HCT116 (cell line): Measurements from ENCODE around the gene CNPPD1. TPM values are rescaled to one million over a fixed set of nuclear protein-coding genes. Genes with fewer than 3 reads are reported as not detected.

ENCODE experiments used
- ATAC-seq: fragments of 200-7000 bp; cut with Tn5 transposase; 2 replicates; pipeline ENCODE4 v1.9.1; 2020; ENCODE audit warnings: mild to moderate bottlenecking, moderate library complexity
- BruUV-seq: library from RNA; stranded (reverse); fragments of 400-500 nt; replicated peaks from 2 replicates; lab custom pipeline; 2021; lab: Mats Ljungman, UMichigan
- CTCF ChIA-PET: fragments of 300-600 bp; sonication (Branson Sonifier 250); formaldehyde crosslinking; loops from one replicate; lab custom pipeline; 2021; ENCODE audit warnings: antibody characterized with exemption; lab: Charles Lee
- POLR2A ChIA-PET: fragments of 300-600, 350-600 bp; sonication (Branson Sonifier 250); formaldehyde crosslinking; loops from one replicate; lab custom pipeline; 2021; ENCODE audit warnings: antibody characterized with exemption; lab: Charles Lee
- RAD21 ChIA-PET, 2 experiments: fragments of 300-600 bp; sonication (Branson Sonifier 250); formaldehyde crosslinking; loops; one replicate each; lab custom pipeline; 2023; ENCODE audit warnings: low total read pairs in 2 of 2; ENCODE audit not compliant: uncharacterized antibody in 2 of 2, unreplicated experiment in 2 of 2, low non-redundant PET in 1 of 2; lab: Charles Lee
- DNase-seq: peaks from one replicate; pipeline ENCODE4 v3.0.0-alpha.2; 2010; ENCODE audit warnings: low read depth, low spot score
- H2AFZ ChIP-seq: fragments of 200-600 bp; shearing (Covaris generic), sonication (generic); 2 replicates; pipeline ENCODE4 v1.6.1; 2017; ENCODE audit warnings: low read depth, mixed run types, mixed read lengths, antibody characterized with exemption, low read length; ENCODE audit not compliant: poor library complexity, severe bottlenecking
- H3K27ac ChIP-seq: 2 replicates; pipeline ENCODE4 v1.5.1; 2012; ENCODE audit warnings: low read depth, low read length
- H3K27me3 ChIP-seq: fragments of 200-600 bp; sonication (generic); 2 replicates; pipeline ENCODE4 v1.6.1; 2016; ENCODE audit warnings: mixed run types, low read length, mixed read lengths; ENCODE audit not compliant: insufficient read depth
- H3K36me3 ChIP-seq, 2 experiments: fragments of 200-500 bp in 1 of 2; fragments of 200-600 bp in 1 of 2; sonication (Bioruptor generic) in 1 of 2; sonication (generic) in 1 of 2; 2 replicates each; pipeline versions ENCODE4 v1.5.1 to v1.6.1; 2014 to 2016; ENCODE audit warnings: low read length in 2 of 2, inconsistent platforms in 1 of 2, mixed read lengths in 1 of 2, mixed run types in 1 of 2; ENCODE audit not compliant: insufficient read depth in 2 of 2, control insufficient read depth in 1 of 2
- H3K4me1 ChIP-seq, 2 experiments: fragments of 200-600 bp in 1 of 2; sonication (generic) in 1 of 2; 2 replicates each; pipeline versions ENCODE4 v1.5.1 to v1.6.1; 2012 to 2017; ENCODE audit warnings: low read length in 2 of 2, inconsistent platforms in 1 of 2, mild to moderate bottlenecking in 1 of 2, mixed read lengths in 1 of 2, mixed run types in 1 of 2, moderate library complexity in 1 of 2; ENCODE audit not compliant: insufficient read depth in 2 of 2, control insufficient read depth in 1 of 2
- H3K4me2 ChIP-seq: fragments of 200-600 bp; sonication (generic); 2 replicates; pipeline ENCODE4 v1.6.1; 2017; ENCODE audit warnings: mixed run types, low read length, mixed read lengths
- H3K4me3 ChIP-seq, 2 experiments: fragments of 200-600 bp in 1 of 2; sonication (generic) in 1 of 2; replicated peaks in 1 of 2; 2 replicates each; pipeline ENCODE4 v1.5.1; 2011 to 2016; ENCODE audit warnings: low read length in 2 of 2, control low read depth in 1 of 2, low read depth in 1 of 2, mild to moderate bottlenecking in 1 of 2, mixed read lengths in 1 of 2, mixed run types in 1 of 2
- H3K79me2 ChIP-seq: fragments of 200-600 bp; sonication (generic); 2 replicates; pipeline ENCODE4 v1.6.1; 2017; ENCODE audit warnings: mild to moderate bottlenecking, mixed run types, low read length, moderate library complexity, mixed read lengths; ENCODE audit not compliant: insufficient read depth
- H3K9ac ChIP-seq: fragments of 200-600 bp; sonication (generic); 2 replicates; pipeline ENCODE4 v1.6.1; 2016; ENCODE audit warnings: low read length, mixed read lengths
- H3K9me2 ChIP-seq: fragments of 200-600 bp; sonication (generic), shearing (Covaris generic); 2 replicates; pipeline ENCODE4 v1.6.1; 2017; ENCODE audit warnings: mixed run types, mild to moderate bottlenecking, moderate library complexity; ENCODE audit not compliant: insufficient read depth
- H3K9me3 ChIP-seq, 2 experiments: fragments of 200-500 bp in 1 of 2; fragments of 200-600 bp in 1 of 2; sonication (Bioruptor generic) in 1 of 2; sonication (generic) in 1 of 2; 2 replicates each; pipeline ENCODE4 v1.6.1; 2014 to 2017; ENCODE audit warnings: low read length in 2 of 2, mixed read lengths in 2 of 2, inconsistent platforms in 1 of 2, low read depth in 1 of 2, mild to moderate bottlenecking in 1 of 2, mixed run types in 1 of 2, moderate library complexity in 1 of 2; ENCODE audit not compliant: control insufficient read depth in 1 of 2, insufficient read depth in 1 of 2
- H4K20me1 ChIP-seq: fragments of 200-600 bp; sonication (generic), shearing (Covaris generic); 2 replicates; pipeline ENCODE4 v1.6.1; 2017; ENCODE audit warnings: mixed run types, mild to moderate bottlenecking, moderate library complexity; ENCODE audit not compliant: insufficient read depth
- ELF1 ChIP-seq: IDR thresholded peaks from 2 replicates; pipeline ENCODE4 v1.6.1; 2012; ENCODE audit warnings: low read depth, borderline replicate concordance
- EZH2 ChIP-seq: fragments of 200-600 bp; sonication (generic); IDR thresholded peaks from 2 replicates; pipeline ENCODE4 v1.6.1; 2017; ENCODE audit warnings: antibody characterized with exemption, mixed run types
- FOSL1 ChIP-seq: IDR thresholded peaks from 2 replicates; pipeline ENCODE4 v1.6.1; 2012; ENCODE audit warnings: low read depth
- JUND ChIP-seq: IDR thresholded peaks from 2 replicates; pipeline ENCODE4 v1.6.1; 2012
- MAX ChIP-seq: IDR thresholded peaks from 2 replicates; pipeline ENCODE4 v1.6.1; 2012
- POLR2A ChIP-seq: IDR thresholded peaks from 2 replicates; pipeline ENCODE4 v1.7.0; 2011; ENCODE audit warnings: borderline replicate concordance; ENCODE audit not compliant: insufficient read depth, insufficient read length; ENCODE audit errors: extremely low read depth
- POLR2AphosphoS5 ChIP-seq: IDR thresholded peaks from 2 replicates; pipeline ENCODE4 v1.6.1; 2011; ENCODE audit warnings: mild to moderate bottlenecking, low read depth, low read length, moderate library complexity
- RAD21 ChIP-seq: IDR thresholded peaks from 2 replicates; pipeline ENCODE4 v1.6.1; 2012; ENCODE audit warnings: low read depth, mild to moderate bottlenecking
- REST ChIP-seq: IDR thresholded peaks from 2 replicates; pipeline ENCODE4 v1.6.1; 2012; ENCODE audit warnings: low read depth
- SP1 ChIP-seq: IDR thresholded peaks from 2 replicates; pipeline ENCODE4 v1.6.1; 2012; ENCODE audit warnings: low read depth
- SRF ChIP-seq: IDR thresholded peaks from 2 replicates; pipeline ENCODE4 v1.6.1; 2012; ENCODE audit warnings: low read depth
- TCF7L2 ChIP-seq: IDR thresholded peaks from 2 replicates; pipeline ENCODE4 v1.7.0; 2011; ENCODE audit warnings: borderline replicate concordance, inconsistent platforms; ENCODE audit not compliant: insufficient read depth, insufficient read length; ENCODE audit errors: extremely low read depth
- YY1 ChIP-seq: IDR thresholded peaks from 2 replicates; pipeline ENCODE4 v1.6.1; 2011; ENCODE audit warnings: low read length, low read depth, moderate library complexity, mild to moderate bottlenecking; ENCODE audit not compliant: insufficient replicate concordance; ENCODE audit errors: extremely low read depth
- ZNF274 ChIP-seq: fragments of 200-500 bp; sonication (Bioruptor generic); IDR thresholded peaks from 2 replicates; pipeline ENCODE4 v1.6.1; 2014; ENCODE audit warnings: mild to moderate bottlenecking, low read depth, low read length, inconsistent platforms
- intact Hi-C: fragments of 100-400 bp; cut with micrococcal nuclease; formaldehyde crosslinking; loops from 2 replicates; pipeline ENCODE4 v1.10.0; 2022
- total RNA-seq: library from RNA; stranded (reverse); gene quantifications from one replicate; pipeline ENCODE4 v1.2.1, GENCODE V29; 2021; ENCODE audit not compliant: unreplicated experiment

CNPPD1 gene
- total RNA-seq, 1 experiment from 2014 or later, result 41.9 TPM

- peaks cover 13 to 17% of the 10 kb centered on the region in 2 experiments; a peak in 3 of 4 replicates for H3K36me3 ChIP-seq
- RAD21 ChIA-PET, result no interaction called here
- peaks cover 5 to 22% of the 10 kb centered on the region in 2 experiments; a peak in 3 of 4 replicates for H3K4me1 ChIP-seq
- H3K4me3 ChIP-seq, result no peak overlapping the region
- H3K27me3 ChIP-seq, result no peaks in the 10 kb centered on the region
- no peak overlapping the region for H3K27ac ChIP-seq
- H3K79me2 ChIP-seq, result peaks cover 19% of the 10 kb centered on the region
- POLR2A ChIA-PET, result no interaction called here
- TF ChIP-seq POLR2A (no peak), YY1 (no peak), POLR2AphosphoS5 (no peak), EZH2 (no peak), ELF1 (no peak), MAX (no peak), SRF (no peak), REST (no peak), SP1 (no peak), JUND (no peak), FOSL1 (no peak), RAD21 (no peak), ZNF274 (no peak), TCF7L2 (no peak)
- no peak overlapping the region for H2AFZ ChIP-seq
- CTCF ChIA-PET, result no interaction called here
- H4K20me1 ChIP-seq, result no peaks in the 10 kb centered on the region
- no peak overlapping the region for H3K9ac ChIP-seq
- no peaks in the 10 kb centered on the region for H3K9me2 ChIP-seq
- no TSS peak for BruUV-seq
- DNase-seq (no peak), ATAC-seq (no peak)
- intact Hi-C loops, result no loop called here
- H3K4me2 ChIP-seq, result no peak overlapping the region
- H3K9me3 ChIP-seq, result no peaks in the 10 kb centered on the region
Observed at GRCh38 chr2:219180961-219181360, 4.2 kb upstream of the CNPPD1 start.
